Measurements from ENCODE around the gene ADCY6.
A peak's percentile ranks its signal among the peaks of the same experiment; 100 is the strongest.

The ADCY6 gene

DNA sequence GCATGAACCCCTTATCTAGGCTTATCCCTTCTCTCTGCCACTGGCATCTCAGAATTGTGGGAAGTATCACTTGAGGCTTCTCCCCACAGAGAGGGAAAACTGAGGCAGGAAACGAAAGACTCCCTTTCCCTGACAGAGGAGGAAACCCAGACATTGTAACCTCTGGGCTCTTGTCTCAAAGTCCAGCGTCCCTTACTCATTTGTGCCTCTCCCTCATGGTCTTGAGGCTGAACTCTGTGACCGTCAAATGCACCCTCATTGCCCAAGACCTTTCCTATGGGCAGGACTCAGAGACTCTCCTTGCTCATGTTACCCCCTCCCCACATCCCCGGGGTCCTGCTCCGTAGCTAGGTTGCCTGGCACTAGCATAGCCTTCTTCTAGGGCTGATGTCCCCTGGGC, 33.2 kb upstream of the ADCY6 start:
- no peak for TF ChIP-seq CTCF (IDR thresholded peaks at IDR 0.05; ENCODE audit: low read depth, low read length)

DNA sequence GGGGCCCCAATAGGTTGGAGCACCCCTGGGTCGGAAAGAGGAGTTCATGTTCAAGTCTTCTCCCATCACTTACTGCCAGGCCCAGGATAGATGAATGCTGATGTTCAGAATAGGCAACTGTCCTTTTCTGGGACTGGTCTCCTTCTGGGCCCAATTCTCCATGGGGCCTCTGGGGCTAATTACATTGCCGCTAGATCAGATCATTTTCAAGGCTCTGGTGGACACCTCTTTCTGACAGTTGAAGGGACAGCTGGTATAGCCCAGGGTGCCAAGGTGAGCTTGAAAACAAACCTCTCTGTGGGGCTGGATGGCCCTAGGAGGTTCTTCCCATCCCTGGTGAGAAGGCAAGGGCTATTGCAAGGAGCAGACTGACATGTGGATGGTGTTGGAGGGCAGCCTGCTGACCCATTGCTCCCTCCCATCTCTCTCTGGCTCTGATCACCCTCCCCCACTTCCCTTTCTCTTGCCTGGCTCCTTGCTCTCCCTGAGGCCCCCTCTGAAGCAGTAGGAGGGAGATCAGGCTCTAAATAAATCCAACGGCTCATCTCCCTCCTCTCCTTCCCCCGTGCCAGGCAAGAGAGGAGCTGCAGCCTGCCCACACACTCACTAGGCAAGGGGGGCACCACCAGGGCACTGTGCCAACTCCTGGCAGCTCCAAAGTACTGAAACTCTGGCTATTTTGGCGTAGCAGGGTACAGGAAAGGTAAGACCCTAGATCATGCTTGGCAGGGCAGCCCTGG, 31.3 kb upstream of the ADCY6 start:
- no peak overlapping the region for H3K4me3 ChIP-seq (ENCODE audit: low read depth, low read length)
- no peak for TF ChIP-seq CTCF (IDR thresholded peaks at IDR 0.05; ENCODE audit: low read depth, low read length)

More for the DNA sequence above, 33.2 kb upstream of the ADCY6 start:
- no peak overlapping the region for H3K4me3 ChIP-seq (ENCODE audit: low read depth, low read length)

DNA sequence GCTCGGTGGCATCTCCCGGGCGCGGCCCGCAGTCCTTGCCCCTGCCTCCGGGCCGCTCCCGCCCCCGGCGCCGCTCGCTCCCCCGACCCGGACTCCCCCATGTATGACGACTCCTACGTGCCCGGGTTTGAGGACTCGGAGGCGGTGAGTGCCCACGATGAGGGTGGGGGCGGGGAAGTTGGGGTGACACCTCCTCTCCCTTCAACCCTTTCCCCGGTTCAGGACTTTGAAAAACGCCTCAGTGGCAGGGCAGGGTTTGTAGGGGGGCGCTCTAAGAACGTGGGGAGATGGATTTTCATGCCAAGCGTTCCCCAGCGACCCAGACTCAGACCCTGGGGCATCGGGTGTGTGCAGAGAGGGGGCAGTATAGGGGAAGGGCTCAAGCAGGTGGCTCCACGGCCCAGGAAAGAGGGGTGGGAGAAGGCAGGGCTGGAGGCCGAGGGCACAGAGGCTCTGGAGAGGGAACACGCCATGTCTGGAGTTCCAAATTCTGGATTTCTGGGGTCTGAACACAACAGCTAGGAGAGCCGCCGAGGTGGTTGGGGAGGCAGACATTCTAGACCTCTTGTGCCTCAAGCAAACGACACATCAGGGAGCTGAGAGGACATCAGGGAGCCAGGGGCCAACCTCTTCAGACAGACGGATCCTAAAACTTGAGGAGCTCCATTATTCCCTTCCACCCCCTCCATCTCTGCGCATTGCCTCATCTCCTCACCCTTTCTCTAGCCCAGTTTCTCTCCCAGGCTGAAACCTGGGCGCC, 30.1 kb upstream of the ADCY6 start:
- TF ChIP-seq CTCF (IDR thresholded peaks at IDR 0.05; ENCODE audit: low read depth, low read length): no peak
- peak overlapping the region; percentile 69 for H3K4me3 ChIP-seq (ENCODE audit: low read depth, low read length)

GRCh38 chr12:48817873-48818830, 29.3 kb upstream of the ADCY6 start, which contains the start of gene CACNB3:
CACNB3 (plus strand) TSS chr12:48818496; CDS start chr12:48818930, 434 bp downstream.
- peak within 1 kb of the TSS; percentile 69 for H3K4me3 ChIP-seq (ENCODE audit: low read depth, low read length)
- TF ChIP-seq CTCF (IDR thresholded peaks at IDR 0.05; ENCODE audit: low read depth, low read length): no peak

- TF ChIP-seq CTCF (IDR thresholded peaks at IDR 0.05; ENCODE audit: low read depth, low read length): no peak
- peak overlapping the region; percentile 87 for H3K4me3 ChIP-seq (ENCODE audit: low read depth, low read length)
Measured at GRCh38 chr12:48816143-48816854, 27.4 kb upstream of the ADCY6 start.

Data from WI38 (cell line).